ENCODE results near the gene PLCXD1.
"Not testable (repeated sequence)": the region's sequence is repeated elsewhere in the genome, so short reads cannot be mapped to it uniquely, and the experiment has no call there.

PLCXD1 gene

DNA sequence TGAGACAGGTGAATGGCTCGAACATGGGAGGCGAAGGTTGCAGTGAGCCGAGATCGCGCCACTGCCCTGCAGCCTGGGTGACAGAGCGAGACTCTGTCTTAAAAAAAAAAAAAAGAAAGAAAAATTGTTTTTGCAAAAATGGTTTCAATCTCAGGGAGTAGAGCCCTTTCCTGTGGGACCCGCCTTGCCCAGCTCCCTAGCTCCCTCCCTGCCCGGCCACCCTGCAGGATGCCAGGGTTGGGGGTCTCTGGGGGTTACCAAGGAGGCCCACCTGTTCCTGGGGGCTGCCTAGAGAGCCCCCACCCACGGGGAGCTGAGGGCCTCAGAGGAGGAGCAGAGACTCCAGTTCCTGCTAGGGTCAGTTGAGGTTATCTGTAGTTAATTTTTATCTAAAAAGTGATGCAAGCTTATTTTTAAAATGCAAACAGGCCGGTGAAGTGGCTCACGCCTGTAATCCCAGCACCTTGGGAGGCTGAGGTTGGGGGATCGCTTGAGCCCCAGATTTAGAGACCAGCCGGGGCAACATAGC lies 18.7 kb upstream of the PLCXD1 start:
- DNase-seq (ENCODE audit: low read depth in 2 of 2): no peak

GRCh38 chrX:264006-264405 lies 17.2 kb upstream of the PLCXD1 start:
- DNase-seq (ENCODE audit: low read depth in 2 of 2): not testable (repeated sequence)

- DNase-seq (ENCODE audit: low read depth in 2 of 2): no peak
These were observed 16.3 kb upstream of the PLCXD1 start for GRCh38 chrX:264634-265455.

DNA sequence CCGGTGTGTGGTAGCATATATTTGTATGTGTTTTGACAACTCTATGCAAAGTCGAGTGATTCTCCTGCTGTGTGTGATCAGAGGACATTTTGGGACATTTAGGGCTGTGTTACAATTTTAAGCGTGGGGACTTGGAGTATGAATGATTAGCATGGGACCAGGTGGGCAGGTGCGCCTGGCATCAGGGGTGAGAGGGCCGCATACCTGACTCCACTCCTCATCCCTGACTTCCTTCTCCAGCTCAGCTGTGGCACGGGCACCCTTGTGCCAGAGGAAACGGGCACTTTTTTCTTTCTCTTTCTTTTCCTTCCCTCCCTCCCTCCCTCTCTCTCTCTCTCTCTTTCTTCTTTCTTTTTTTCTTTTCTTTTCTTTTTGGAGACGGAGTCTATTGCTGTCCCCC lies 15.7 kb upstream of the PLCXD1 start:
- no peak for DNase-seq (ENCODE audit: low read depth in 2 of 2)

DNA sequence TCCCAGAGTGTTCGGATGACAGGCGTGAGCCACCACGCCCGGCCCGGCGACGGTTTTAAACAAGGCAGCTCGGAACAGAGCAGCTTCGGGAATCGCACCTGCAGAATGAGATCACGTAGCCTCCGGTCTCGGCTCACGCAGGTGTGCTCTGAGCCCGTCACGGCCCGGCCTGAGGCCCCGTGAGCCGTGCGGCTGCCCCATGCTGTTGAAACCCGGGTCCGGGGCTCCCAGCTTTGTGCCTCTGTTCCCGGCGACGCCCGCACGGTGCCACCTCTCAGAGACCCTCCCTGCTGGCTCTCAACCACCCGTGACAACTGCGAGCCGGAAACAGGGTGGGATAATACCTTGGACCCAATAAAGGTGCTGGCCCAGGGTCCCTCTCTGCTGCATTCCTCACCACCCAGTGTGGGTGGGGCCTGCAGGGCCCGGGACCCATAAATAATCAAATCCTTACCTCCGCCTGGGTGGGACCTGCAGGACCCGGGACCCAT lies 13.4 kb upstream of the PLCXD1 start:
- DNase-seq (ENCODE audit: low read depth in 2 of 2): no peak

- DNase-seq (ENCODE audit: low read depth in 2 of 2): no peak
These were observed 10.3 kb upstream of the PLCXD1 start for GRCh38 chrX:270848-271367.

DNA sequence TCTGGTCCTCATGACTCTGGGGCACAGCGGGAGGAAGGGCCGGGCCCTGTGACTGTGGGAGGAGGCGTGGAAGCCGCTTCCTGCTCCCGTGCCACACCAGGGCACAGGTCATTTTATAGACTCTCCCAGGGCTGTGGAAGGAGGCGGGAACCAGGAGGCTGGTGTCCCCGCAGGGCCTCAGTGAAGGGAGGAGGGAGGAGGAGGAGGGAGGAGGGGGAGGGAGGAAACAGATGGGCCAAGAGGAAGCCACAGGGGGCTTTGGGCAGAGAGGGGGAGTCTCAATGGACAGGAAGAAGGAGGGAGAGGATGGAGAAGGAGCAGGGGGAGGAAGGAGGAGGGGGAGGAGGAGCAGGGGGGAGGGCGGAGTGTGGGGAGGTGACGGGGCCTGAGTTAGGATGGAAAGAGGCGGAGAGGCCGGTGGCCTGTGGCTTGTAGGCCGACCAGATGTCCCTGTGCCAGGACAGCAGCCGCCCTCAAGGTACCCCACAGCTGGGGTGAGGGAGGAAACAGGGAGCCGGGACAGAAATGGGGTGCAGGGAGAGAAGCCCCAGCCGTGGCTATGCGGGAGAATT lies 6.2 kb upstream of the PLCXD1 start:
- DNase-seq (ENCODE audit: low read depth in 2 of 2): peak in 1 of 2 experiments; percentile 46

DNA sequence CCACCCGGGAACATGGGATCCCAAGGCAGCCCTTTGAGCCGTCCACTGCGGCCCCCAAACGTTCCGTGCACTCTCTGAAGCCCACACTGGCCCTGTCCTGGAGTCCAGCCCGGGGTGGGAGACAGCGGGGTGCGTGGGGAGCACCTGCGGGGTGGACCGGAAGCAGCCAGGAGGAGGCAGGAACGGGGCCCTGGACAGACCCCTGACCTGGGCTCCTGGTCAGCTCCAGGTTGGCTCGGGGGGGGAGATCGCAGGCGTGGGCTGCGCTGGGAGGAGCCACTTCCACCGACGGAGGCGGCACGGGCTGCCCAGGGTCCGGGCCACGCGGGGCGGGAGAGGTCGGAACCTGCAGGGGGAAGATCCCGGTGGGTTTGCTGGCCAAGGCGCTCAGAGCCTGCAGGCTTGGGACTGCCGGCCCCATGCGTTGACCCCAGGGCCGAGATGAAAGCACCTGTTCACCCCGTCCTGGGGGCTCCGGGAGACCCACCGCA lies 5.7 kb upstream of the PLCXD1 start:
- DNase-seq (ENCODE audit: low read depth in 2 of 2): no peak

- no peak for DNase-seq (ENCODE audit: low read depth in 2 of 2)
These were observed 5.1 kb upstream of the PLCXD1 start for GRCh38 chrX:275967-276580.

GRCh38 chrX:276581-277201 lies 4.5 kb upstream of the PLCXD1 start:
- no peak for DNase-seq (ENCODE audit: low read depth in 2 of 2)

DNA sequence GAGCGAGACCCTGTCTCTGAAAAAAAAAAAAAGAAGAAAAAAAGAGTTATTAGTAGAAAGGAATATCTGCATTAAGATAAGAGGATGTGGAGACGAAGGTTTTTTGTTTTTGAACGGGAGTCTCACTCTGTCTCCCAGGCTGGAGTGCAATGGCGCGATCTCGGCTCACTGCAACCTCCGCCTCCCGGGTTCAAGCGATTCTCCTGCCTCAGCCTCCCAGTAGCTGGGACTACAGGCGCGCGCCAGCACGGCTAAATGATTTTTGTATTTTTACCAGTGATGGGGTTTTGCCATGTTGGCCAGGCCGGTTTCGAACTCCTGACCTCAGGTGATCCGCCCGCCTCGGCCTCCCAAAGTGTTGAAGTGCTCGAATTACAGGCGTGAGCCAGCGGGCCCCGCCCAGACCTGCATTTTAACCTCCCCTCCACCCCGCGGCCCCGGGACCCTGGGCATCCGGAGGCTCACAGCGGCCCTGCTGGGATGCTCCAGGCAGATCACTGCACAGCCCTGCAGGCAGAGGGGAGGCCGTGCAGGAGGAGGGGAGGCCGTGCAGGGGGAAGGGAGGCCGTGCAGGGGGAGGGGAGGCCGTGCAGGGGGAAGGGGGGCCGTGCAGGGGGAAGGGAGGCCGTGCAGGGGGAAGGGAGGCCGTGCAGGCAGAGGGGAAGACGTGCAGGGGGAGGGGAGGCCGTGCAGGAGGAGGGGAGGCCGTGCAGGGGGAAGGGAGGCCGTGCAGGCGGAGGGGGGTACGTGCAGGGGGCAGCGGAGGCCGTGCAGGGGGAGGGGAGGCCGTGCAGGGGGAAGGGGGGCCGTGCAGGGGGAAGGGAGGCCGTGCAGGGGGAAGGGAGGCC lies 1.2 kb upstream of the PLCXD1 start:
- not testable (repeated sequence) for DNase-seq (ENCODE audit: low read depth in 2 of 2)

DNA sequence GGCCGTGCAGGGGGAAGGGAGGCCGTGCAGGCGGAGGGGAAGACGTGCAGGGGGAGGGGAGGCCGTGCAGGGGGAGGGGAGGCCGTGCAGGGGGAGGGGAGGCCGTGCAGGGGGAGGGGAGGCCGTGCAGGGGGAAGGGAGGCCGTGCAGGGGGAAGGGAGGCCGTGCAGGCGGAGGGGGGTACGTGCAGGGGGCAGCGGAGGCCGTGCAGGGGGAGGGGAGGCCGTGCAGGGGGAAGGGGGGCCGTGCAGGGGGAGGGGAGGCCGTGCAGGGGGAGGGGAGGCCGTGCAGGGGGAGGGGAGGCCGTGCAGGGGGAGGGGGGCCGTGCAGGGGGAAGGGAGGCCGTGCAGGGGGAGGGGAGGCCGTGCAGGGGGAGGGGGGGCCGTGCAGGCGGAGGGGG lies 459 bp upstream of the PLCXD1 start:
- DNase-seq (ENCODE audit: low read depth in 2 of 2): not testable (repeated sequence)

DNA sequence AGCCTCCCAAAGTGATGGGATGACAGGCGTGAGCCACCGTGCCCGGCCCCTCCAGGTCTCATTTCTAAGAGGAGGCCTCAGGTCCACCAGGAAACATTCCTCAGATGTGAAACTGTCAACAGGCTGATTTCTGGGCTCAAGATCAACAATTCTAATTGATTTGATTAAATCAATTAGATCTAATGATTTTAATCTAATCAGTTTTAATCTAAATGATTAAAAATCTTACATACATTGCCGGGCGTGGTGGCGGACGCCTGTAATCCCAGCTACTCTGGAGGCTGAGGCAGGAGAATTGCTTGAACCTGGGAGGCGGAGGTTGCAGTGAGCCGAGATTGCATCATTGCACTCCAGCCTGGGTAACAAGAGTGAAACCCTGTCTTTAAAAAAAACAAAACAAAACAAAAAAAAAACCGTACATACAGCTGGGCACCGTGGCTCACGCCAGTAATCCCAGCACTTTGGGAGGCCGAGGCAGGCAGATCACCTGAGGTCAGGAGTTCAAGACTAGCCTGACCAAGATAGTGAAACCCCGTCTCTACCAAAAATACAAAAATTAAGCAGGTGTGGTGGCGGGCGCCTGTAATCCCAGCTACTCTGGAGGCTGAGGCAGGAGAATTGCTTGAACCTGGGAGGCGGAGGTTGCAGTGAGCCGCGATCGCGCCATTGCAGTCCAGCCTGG lies 960 bp downstream of the PLCXD1 start:
- DNase-seq (ENCODE audit: low read depth in 2 of 2): not testable (repeated sequence)

GRCh38 chrX:283115-283845 lies 2.1 kb downstream of the PLCXD1 start:
- DNase-seq (ENCODE audit: low read depth in 2 of 2): peak; percentile 48 to 55

DNA sequence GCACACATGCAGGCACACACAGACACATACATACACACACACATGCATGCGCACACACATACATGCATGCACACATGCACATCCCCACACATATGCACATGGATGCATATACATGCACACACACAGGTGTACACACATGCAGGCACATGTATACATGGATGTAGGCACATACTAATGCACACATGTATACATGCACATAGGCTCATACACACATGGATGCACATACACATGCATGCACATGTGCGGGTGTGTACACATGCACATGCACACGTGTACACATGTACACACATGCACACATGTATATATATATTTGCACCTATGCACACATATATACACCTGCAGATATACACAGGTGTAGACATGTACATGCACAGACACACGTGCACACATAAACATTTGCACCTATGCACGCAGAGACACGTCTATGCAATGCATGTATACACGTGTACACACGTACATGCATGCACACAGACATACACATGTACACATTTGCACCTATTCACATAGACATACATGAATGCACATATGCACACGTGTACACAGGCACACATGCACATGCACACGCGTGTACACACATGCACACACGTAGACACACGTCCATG lies 4.0 kb downstream of the PLCXD1 start:
- DNase-seq (ENCODE audit: low read depth in 2 of 2): no peak

GRCh38 chrX:287670-288069 lies 6.5 kb downstream of the PLCXD1 start:
- DNase-seq (ENCODE audit: low read depth in 2 of 2): no peak

GRCh38 chrX:288561-288991 lies 7.4 kb downstream of the PLCXD1 start:
- DNase-seq (ENCODE audit: low read depth in 2 of 2): no peak

DNA sequence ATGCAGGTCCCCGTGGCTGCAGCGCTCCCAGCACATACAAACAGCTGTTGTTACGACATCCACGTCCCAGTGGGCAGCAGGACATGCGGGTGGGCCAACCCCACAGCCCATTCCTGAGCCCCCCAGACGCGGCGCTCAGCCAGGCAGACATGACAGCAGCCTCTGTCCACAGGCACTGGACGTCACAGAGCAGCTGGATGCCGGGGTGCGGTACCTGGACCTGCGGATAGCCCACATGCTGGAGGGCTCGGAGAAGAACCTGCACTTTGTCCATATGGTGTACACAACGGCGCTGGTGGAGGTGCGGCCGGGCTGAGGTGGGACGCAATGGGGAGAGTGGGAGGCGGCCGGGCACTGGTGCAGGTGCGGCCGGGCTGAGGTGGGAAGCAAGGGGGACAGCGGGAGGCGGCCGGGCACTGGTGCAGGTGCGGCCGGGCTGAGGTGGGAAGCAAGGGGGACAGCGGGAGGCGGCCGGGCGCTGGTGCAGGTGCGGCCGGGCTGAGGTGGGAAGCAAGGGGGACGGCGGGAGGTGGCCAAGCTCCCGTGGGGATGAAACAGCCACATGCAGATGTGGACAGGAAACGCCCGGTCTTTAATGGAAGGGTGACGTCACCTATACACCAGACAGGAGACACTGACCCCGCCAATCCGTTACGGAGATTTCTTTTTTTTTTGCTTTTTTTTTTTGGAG lies 9.4 kb downstream of the PLCXD1 start:
- DNase-seq (ENCODE audit: low read depth in 2 of 2): no peak

Measured in fibroblast of skin of left biceps (primary cell).